CMK (cell line): Measurements from ENCODE around the gene ENDOD1.

Source experiments
- DNase-seq: peaks from one replicate; pipeline ENCODE4 v3.0.0-alpha.2; 2010; ENCODE audit warnings: low read depth

Gene ENDOD1

DNA sequence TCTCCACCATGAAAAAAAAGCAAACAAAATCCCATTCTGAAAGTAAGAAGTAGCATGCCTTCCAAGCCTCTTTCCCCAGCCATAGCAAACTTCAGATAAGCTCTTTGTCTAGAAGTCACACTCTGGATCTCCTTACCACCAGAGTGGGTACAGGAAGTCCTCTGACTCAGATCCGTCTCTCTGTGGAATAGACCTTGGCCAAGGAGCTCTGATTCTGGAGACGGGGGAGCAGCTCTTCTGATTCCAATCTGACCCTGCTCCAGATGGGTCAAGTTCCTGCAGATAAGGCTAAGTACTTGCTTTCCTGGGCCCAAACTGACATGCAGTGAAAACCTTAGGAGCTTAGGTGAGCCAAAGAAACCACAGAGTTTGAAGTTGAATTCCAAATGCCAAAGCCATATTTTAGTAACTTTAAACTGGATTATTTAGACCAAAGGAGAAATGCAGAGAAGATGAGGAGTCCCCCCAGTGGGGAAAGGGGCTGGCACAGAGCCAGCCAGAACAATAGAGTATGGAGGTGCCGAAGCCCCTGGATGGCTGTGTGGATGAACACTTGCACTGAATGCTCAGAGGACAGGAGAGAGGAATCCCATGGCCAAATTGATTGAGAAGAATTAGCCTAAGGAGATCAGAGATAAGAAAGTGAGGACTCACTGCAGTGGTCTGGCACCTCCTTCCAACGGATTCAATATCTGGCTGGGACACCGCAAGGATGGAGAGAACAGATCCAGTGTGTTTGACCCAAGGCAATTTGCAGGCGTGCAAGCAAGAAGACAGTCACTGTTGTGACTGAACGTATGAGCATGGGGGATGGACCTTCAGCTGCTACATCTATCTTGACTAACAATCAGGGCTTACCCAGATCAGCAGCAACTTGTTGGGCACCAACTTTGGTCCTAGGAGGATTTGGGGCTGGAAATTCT is 54.9 kb downstream of the ENDOD1 start:
- DNase-seq, result peak; percentile 90

DNA sequence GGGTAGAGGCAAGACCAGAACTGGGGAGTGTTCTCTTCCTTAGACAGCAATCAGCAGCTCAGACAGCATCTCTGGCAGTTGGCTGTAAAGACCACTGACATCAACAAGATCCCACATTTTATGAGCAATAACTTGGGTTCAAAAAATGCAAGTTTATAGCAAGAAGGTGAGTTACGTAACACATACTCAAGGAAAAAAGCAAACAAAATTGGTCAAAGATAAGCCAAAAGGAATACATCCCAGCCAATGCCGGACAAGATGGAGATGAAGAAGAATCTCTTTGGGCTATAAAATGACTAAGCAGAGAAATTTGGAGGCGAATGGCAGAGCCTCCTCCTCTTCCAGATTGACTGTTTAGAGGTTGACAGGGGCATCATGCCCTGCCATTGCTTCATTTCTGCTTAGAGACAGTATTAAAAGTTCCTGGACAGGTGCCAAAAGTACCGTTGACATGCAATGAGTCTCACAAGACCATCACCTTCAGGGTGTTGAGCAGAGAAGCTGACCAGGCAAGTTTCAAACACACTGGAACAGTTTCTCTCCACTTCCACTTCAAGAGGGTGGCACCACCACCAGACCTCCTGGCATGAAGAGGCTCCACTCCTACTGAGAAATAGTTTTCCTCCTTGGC is 55.9 kb downstream of the ENDOD1 start:
- DNase-seq, result no peak

DNA sequence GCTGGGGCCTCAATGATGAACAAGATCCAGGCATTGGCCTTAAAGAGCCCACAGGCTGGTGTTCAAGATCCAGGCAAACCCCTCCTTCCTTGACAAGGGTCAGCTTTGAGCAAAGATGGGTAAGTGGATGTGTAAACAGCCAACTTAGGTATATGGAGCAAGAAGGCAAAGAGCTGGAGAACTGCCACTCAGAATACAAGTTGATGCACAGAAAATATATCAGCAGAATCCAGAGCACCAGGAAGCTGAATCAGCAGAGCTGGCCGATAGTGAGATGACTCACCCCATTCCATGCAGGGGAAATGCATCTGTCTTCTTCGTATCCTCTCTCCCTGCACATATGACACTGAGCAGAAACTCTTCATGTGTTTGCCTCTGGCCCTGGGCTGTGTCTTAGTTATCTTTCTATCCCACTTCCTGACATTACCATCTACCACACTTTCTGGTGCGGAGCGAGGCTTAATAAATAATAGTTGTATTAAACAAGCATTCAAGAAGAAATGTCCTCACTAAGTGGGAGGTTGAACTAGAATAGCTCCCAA is 57.8 kb downstream of the ENDOD1 start:
- peak; percentile 86 for DNase-seq

DNA sequence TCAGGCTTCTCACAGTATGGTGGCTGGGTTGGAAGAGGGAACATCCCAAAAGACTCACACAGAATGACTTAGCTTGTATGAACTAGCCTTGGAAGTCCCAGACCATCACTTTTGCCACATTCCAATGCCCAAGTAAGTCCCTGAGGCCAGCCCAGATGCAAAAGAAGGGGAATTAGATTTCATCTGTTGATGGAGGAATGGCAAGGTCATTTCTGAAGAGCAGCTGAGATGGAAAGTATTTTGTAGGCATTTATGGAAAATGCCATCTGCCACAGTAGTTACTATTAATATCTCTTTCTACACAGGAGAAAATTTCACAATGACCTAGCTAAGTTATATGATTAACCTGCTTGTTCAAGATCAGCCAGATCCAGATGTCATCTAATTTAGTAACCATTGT is 58.8 kb downstream of the ENDOD1 start:
- no peak for DNase-seq

DNA sequence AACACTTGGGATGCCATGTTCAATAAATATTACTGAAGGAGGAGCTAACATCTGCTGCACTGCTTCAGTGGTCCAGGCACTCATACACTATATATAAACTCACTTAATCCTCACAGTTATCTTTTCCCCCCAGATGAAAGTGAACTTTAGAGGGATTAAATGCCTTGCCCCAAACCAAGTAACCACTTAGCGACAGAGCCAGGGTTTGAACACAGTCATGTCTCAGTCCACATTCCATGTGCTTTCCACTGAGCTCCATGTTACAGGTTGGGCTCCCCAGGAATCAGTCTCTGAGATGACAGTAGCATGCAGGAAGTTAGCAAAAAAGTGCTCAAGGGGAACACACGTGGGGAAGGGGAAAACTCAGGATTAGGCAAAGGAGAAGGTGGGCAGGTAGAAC is 59.3 kb downstream of the ENDOD1 start:
- no peak for DNase-seq

DNA sequence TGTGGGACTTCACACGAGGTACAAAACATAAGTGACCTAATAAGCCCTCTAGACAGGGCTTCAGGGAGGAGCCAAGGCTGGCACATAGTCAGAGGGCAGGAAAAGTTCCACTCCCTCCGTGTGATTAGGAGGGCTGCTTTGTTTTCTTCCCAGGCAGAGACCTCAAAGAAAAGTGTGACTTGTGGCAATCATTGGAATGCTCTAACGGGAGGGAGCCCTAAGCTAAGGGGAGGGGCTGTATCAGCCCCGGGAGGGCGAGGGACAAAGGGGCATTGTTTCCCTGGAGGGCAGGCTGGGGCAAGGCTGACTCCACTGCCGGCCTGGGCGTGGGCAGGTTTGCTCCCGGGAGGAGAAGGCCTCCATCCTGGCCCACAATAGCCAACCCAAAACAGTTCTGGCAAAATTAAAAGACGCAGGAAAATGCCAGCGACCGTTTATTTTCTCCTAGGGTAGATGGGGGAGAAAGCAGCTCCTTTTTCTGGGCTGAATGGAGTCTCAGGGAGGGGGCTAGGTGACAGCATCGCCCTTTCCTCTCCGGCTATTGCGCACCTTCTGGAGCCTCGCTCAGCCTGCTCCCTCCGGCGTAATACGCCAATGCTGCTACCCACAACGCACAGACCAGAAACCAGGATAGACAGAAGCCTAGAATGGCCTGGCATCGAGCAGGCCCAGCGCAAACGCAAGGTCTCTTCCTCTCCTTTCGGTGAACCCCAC is 60.2 kb downstream of the ENDOD1 start:
- DNase-seq, result no peak

DNA sequence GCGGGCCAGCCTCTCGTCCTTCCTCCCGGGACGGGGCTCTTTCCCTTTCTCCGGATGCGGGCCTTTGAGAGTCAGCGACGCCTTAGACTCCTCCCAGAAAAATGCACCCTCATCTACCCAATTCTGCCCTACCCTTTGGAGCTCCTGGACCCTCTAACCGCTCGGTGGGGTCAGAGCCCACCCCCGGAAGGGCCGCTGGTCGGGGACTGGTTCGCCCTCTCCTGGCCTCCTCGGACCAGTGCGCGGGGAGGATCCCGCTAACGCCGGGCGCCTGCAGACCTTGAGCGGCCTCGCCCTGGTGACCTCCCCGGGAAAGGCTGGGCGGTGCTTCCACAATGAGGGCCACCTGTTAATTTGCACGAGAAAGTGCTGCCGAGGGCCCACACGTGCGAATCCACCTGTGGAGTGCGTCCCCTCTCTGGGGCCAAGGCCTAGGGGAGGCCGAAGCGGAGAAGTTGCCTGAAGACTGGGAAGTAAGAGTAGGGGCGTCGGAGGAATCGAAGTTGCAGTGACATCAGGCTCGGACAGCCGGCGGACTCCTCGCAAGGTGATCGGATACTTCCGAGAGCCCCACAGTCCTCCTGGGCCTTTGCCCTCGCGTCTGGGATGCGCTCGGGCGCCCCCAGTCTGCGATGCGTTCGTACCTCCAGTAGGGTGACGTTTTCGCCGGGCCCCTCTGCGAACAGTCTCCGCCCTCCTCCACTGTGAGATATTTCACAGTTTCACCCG is 61.5 kb downstream of the ENDOD1 start:
- DNase-seq, result peak; percentile 72

DNA sequence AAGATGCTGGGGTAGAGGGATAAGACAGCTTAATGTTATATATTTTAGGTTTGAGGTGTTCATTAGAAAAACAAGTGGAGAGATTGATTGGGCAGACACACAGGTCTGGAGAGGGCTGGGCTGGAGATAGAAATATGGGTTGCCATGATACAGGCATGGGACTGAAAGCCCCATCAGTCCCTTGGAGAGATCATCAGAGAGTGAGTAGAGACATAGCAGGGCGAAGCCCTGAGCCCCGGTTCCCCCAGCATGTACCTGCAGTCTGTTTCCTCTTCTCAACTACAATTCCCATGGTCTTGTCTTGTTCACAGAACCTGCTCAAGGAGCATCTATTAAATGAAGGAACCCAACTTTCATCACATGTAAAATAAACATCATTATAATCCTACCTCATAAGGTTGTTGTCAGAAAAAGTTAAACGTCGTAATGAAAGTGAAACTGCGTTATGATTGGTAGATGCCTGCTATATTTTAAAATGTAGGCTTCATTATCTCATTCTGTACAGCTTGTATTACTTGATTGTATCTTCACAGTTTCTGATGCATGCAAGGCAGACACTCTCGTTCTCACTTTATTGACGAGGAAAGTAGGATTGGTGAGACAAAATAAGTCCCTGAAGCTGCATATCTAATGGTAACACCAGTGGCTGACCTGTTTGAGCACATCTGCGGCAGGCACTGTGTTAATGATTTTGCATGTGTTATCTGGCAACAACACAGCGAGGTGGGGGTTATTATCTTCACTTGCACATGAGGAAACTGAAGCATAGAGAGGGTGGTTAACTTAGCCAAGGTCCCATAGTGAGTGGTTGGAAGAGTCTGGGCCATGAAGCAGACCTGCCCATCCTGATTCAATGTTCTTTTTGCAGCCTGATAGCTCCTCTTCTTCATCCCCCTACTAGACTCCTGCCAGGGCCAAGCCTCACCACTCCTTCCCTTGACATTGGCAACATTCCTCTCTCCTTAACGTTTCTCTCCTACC is 63.5 kb downstream of the ENDOD1 start:
- no peak for DNase-seq

DNA sequence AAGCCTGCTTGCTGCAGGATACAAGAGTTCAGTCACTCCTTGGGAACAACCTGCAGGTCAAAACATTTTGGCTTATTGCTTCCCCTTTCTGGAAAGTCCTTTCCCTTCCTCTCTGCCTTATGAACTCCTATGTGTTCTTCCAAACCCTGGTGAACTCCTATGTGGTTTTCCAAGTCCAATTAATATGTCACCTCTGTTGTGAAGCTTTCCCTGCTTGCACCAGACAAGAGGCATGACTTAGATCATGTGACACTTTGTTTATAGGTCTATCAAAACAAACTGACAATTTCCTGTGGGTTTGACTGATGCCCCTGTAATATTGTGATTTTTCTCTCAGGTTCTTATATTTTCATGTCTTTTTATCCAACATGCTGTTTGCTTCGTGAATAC is 64.2 kb downstream of the ENDOD1 start:
- DNase-seq, result no peak

DNA sequence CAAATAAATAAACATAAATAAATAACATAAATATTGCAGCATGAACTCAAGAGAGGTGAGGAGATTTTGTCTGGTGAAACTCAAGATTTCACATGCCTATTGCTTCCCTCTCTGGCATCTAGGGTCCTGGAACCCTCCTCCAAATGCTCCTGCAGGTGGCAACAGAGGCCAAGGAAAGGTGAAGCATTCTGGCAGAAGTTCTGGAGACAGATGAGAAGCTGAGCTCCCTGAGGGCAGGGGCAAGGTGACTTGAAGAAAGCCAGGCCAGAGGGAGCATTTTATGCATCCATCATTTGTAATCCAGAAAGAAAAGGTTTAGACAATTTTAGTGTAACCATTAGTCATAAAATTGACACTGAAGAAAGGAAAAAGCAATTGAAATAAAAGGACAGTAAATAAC is 64.9 kb downstream of the ENDOD1 start:
- DNase-seq, result no peak

DNA sequence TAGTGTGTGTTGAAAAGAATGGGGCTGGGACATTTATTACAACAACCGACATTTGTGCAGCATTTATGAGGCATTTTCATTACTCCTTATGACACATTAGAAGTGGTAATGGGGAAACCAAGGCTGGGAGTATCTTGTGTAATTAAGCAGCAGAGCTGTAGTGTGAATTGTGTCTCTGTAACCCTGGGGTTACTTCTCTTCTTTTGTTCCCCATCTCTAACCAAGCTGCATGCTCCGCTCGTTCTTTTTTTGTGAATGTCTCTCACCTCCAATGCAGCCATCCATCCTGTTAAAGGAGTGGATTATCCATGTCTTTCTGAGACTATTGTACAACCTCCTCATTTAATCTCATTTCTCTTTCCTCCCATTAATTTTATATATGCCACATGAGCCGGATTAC is 65.7 kb downstream of the ENDOD1 start:
- no peak for DNase-seq

DNA sequence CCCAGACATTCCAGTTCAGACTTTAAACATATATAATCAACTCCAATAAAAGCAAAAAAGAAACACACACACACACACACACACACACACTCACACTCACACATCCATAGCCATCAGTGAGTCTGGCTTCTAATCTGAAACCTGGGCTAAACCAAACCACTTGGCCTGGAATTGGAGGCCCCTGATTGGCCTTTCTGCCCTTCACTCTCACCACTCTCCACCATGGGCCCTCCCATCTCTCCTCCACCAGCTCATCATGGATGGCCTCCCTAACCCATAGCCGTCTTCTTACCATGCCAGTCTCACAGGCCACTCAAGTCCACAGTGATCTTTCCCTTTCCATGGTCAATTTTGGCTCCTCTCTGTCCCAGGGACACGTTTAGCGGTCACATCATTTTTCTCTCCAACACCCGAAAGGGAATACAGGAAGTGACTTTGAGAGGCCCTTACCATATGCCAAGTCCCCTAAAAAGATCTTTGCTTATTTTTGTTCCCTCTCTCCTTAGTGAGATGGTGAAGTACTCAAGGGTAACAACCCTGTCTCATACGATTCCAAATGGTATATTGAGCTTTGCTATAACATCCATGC is 66.6 kb downstream of the ENDOD1 start:
- DNase-seq, result no peak

DNA sequence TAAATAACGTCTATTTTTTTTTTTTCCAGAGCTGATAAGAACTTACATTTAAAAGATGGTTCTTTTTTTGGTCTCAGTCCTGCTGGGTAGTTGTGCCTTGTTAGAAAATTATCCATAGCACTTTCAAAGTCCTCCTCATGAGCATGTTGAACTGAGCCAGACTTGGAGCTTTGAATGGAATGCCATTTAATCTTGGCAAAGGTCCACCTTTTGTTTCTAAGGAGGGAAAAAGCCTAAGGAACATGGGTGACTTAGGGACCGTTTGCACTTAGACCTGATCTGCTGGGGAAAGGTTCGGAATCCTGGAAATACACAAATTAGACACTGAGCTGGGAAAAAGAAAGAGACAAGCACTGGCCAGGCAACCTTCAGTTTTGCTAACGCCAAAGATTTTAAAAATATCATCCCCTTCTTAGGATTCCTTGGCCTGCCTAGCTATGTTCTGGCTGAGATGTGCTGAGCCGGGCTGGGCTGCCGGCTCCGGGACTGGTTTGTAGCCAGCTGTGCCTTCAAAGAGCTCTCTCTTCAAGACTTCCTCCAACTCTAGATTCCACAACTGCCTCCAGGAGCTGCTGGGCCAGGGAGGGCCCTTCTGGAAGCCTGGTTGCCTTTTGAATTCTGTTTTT is 67.4 kb downstream of the ENDOD1 start:
- DNase-seq, result no peak

DNA sequence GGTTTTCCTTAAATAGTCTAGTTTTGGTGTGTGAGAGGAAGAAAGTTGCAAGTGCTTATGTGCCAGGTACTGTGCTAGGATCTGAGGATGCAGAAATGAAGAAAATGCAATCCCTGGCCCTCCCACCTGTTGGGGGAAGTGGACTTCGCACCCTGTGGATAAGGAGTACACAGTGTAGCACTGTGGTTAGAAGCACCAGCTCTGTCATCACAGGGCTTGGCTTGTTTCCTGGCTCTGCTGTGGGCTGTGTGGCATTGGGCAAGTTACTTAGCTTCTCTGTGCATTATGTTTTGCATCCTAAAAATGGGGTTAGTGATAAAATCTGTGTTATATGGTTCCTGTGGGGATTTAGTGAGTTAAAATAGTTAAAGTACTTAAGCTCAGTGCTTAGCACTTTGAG is 68.2 kb downstream of the ENDOD1 start:
- DNase-seq, result no peak

DNA sequence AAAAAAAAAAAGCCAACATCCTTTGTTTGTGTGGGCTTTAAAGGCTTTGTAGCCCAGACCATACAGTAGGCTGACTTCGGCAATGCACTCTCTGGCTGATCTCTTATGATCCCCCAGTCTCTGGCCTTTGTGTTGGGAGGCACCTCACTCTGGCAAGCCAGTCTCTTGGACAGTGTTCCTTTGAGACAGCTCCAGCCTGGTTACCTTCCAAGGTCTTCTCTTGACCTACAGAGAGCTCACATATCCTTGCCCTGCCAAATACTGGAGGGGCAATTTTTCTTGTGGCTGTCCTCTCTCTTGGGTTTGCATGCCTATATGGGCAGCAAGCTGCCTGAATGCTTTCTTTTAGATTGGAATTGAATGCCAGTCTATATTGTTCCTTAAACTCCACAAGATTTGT is 71.6 kb downstream of the ENDOD1 start:
- DNase-seq, result no peak

DNA sequence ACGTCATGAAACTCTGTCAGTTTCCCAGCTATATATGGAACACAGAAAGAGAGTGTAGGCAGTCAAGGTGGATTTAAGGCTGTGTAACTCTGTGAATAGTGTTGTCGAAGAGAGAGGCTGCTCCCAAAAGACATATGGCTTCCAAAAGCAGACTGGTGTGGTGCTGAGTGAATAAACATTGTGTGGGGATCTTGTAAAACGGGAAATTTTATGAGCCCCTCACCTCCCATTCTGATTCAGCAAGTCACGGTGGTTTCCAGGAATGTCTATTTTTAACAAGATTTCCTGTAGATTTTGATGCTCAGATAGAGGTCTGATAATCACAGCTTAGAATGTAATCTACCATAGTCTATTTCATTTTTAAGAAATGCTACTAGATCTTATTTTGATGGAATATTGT is 73.5 kb downstream of the ENDOD1 start:
- DNase-seq, result no peak

DNA sequence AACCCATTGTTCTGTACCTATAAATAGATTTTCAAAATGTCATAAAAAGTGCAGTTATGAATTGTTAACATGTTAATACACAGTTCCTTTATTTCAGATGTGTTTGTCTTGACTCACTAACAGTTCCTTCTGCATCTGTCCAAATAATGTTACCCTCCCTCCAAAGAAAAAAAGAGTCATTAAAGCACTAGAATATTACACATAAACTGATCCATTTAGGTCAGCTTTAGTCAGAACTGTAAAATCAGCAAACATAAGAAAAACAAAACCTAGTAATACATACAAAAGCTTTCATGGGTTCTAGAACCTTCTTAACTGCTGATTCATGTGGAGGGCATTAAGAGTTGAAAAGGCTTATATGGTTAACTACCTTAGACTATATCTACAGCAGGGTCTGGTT is 76.0 kb downstream of the ENDOD1 start:
- DNase-seq, result no peak

DNA sequence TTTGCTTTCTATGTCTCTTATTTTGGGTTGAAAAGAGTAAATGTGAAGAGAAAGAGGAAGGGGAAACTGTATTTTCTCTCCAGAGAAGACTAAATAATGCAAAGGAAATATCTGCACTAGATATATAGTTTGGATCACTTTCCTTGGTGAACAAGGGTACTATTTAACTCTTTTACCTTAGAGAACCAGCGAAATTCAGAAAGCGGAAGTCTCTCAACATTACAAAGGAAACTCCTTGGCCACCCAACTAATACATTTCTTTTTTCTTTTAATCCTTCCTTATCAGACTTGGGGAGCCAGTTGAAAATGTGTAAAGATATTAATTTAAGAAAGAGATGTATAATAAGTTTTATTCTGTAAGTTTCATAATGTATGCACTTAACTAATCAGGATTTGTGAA is 77.1 kb downstream of the ENDOD1 start:
- no peak for DNase-seq

DNA sequence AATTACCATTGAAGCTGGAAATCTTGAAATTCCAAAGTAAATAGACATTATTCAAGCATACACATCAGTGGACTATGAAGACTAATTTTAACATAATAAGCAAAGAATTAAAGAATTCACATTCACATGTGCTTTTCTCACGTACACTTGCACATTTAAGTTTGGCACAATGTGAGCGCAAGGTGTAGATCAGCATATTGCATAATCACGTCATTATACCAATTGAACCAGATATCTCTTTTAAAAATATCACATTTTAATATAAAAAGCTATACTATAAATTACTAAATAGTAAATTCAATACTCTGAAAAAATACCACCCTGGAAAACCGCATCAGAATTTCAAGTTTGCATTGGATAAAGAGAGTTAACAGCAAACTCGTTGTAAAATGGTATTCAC is 80.6 kb downstream of the ENDOD1 start:
- no peak for DNase-seq

DNA sequence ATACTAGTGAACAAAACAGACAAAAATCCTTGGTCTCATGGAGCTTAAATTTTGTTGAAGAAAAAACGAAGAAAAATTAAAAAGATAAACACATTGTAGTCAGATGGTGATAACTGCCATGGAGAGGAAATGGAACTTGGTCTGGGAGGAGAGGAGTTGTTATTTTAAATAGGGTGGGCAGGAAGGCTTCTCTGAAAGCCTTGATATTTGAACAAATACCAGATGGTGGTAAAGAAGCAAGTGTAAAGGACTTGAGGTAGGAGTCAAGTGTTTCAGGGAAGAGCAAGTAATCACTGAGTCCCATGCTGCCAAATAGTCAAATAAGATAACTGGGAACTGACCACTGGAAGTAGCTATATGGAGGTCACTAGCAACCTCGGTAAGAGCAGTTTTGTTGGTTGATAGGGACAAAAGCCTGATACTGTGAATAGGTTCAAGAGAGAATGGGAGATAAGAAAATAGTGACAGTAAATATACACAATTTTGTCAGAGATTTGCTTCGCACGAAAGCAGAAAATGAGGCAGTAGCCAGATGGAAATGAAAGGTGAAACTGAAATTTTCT is 86.3 kb downstream of the ENDOD1 start:
- peak; percentile 89 for DNase-seq
